Upper lobe of right lung (tissue), 1 donor: ENCODE results near the gene ADAMTS9. TPM values are rescaled to one million over a fixed set of nuclear protein-coding genes. Genes with fewer than 3 reads are reported as not detected.

Experiments
- ATAC-seq: fragments of 200-7000 bp; cut with Tn5 transposase; one replicate; pipeline ENCODE4 v1.9.1; 2020; ENCODE audit warnings: mild to moderate bottlenecking, moderate library complexity
- DNase-seq: peaks from one replicate; pipeline ENCODE4 v3.0.0-alpha.2; 2020
- H3K27ac ChIP-seq: fragments of 200-600 bp; one replicate; pipeline ENCODE4 v1.8.0; 2022
- H3K27me3 ChIP-seq: fragments of 200-600 bp; one replicate; pipeline ENCODE4 v1.8.0; 2022; ENCODE audit warnings: mild to moderate bottlenecking
- H3K36me3 ChIP-seq: fragments of 200-600 bp; one replicate; pipeline ENCODE4 v1.8.0; 2022
- H3K4me1 ChIP-seq: fragments of 200-600 bp; one replicate; pipeline ENCODE4 v1.8.0; 2022
- H3K4me3 ChIP-seq: fragments of 200-600 bp; one replicate; pipeline ENCODE4 v1.8.0; 2022; ENCODE audit warnings: mild to moderate bottlenecking
- H3K9me3 ChIP-seq: fragments of 200-600 bp; one replicate; pipeline ENCODE4 v1.8.0; 2022
- CTCF ChIP-seq: fragments of 200-600 bp; IDR thresholded peaks from one replicate; pipeline ENCODE4 v1.8.0; 2022; ENCODE audit warnings: antibody characterized with exemption
- intact Hi-C: fragments of 100-400 bp; cut with DNase I; formaldehyde crosslinking; loops from one replicate; pipeline ENCODE4 v1.11.0; 2022
- total RNA-seq: library from RNA; stranded (reverse); fragmentation: NEBNext Ultra II Directional; extraction: Animal tissue kit (Norgen Biotek cat#: 25700); gene quantifications from one replicate; pipeline ENCODE4 v1.2.1, GENCODE V29; 2021
- donor health status: DM: no; HTN: yes; CAD: no; lungs with severe emphysema.

Gene ADAMTS9
- total RNA-seq, 1 donor from 2014 or later, result 30.1 TPM

GRCh38 chr3:64664397-64664796 lies 23.4 kb downstream of the ADAMTS9 start:
- no peaks in the 10 kb centered on the region for H3K9me3 ChIP-seq
- no peak for DNase-seq
- no peaks in the 10 kb centered on the region for H3K36me3 ChIP-seq
- intact Hi-C loops, result no loop called here
- H3K27me3 ChIP-seq, result no peaks in the 10 kb centered on the region
- H3K4me3 ChIP-seq, result no peak overlapping the region
- H3K4me1 ChIP-seq, result peaks cover 15% of the 10 kb centered on the region
- no peak for ATAC-seq
- no peak for TF ChIP-seq CTCF
- H3K27ac ChIP-seq, result no peak overlapping the region

- no peak overlapping the region for H3K4me3 ChIP-seq
- H3K27ac ChIP-seq, result no peak overlapping the region
- TF ChIP-seq CTCF, result no peak
Observed at GRCh38 chr3:64659617-64659978, 28.2 kb downstream of the ADAMTS9 start.

GRCh38 chr3:64658001-64658400 lies 29.8 kb downstream of the ADAMTS9 start:
- no peak for TF ChIP-seq CTCF
- ATAC-seq, result no peak
- Histone ChIP-seq H3K27ac (no peak overlapping the region), H3K27me3 (no peaks in the 10 kb centered on the region), H3K9me3 (no peaks in the 10 kb centered on the region), H3K36me3 (peaks cover 36% of the 10 kb centered on the region), H3K4me3 (no peak overlapping the region), H3K4me1 (no peaks in the 10 kb centered on the region)
- intact Hi-C loops, result no loop called here
- DNase-seq, result no peak

More at GRCh38 chr3:64659617-64659978, 28.2 kb downstream of the ADAMTS9 start:
- ATAC-seq (no peak), DNase-seq (no peak)
- no peaks in the 10 kb centered on the region for H3K9me3 ChIP-seq
- H3K4me1 ChIP-seq, result no peaks in the 10 kb centered on the region
- intact Hi-C loops, result no loop called here
- no peaks in the 10 kb centered on the region for H3K27me3 ChIP-seq
- H3K36me3 ChIP-seq, result peaks cover 32% of the 10 kb centered on the region

- Histone ChIP-seq H3K4me3 (no peak overlapping the region), H3K9me3 (no peaks in the 10 kb centered on the region), H3K4me1 (peaks cover 4% of the 10 kb centered on the region), H3K27me3 (no peaks in the 10 kb centered on the region), H3K36me3 (peaks cover 37% of the 10 kb centered on the region), H3K27ac (no peak overlapping the region)
- ATAC-seq (no peak), DNase-seq (no peak)
- intact Hi-C loops, result no loop called here
- no peak for TF ChIP-seq CTCF
Observed at GRCh38 chr3:64656544-64656943, 31.3 kb downstream of the ADAMTS9 start.

GRCh38 chr3:64655160-64655559 lies 32.6 kb downstream of the ADAMTS9 start:
- Histone ChIP-seq H3K27ac (no peak overlapping the region), H3K9me3 (no peaks in the 10 kb centered on the region), H3K4me1 (peaks cover 16% of the 10 kb centered on the region), H3K36me3 (peaks cover 37% of the 10 kb centered on the region), H3K27me3 (no peaks in the 10 kb centered on the region), H3K4me3 (no peak overlapping the region)
- no peak for DNase-seq
- TF ChIP-seq CTCF, result no peak
- no peak for ATAC-seq
- intact Hi-C loops, result no loop called here

- intact Hi-C loops, result no loop called here
- Histone ChIP-seq H3K9me3 (no peaks in the 10 kb centered on the region), H3K27me3 (no peaks in the 10 kb centered on the region), H3K4me3 (no peak overlapping the region), H3K4me1 (peaks cover 16% of the 10 kb centered on the region), H3K27ac (no peak overlapping the region), H3K36me3 (peaks cover 37% of the 10 kb centered on the region)
- ATAC-seq, result no peak
- no peak for DNase-seq
- no peak for TF ChIP-seq CTCF
Observed at GRCh38 chr3:64654013-64654412, 33.8 kb downstream of the ADAMTS9 start.
